H9 (cell line): ENCODE measurements around the gene NPAS3. TPM values are rescaled to one million over a fixed set of nuclear protein-coding genes. Genes with fewer than 3 reads are reported as not detected.

ENCODE experiments used
- DNase-seq: peaks from one replicate; pipeline ENCODE4 v3.0.0-alpha.2; 2017
- H2AFZ ChIP-seq: one replicate; pipeline ENCODE4 v1.6.1; 2013; ENCODE audit warnings: mild to moderate bottlenecking, low read length, control low read depth, moderate library complexity
- H2AK5ac ChIP-seq: 2 replicates; pipeline ENCODE4 v1.6.1; 2013; ENCODE audit warnings: low read length, control low read depth, mixed read lengths; ENCODE audit not compliant: insufficient read length
- H2BK120ac ChIP-seq: one replicate; pipeline ENCODE4 v1.6.1; 2013; ENCODE audit warnings: low read depth, mild to moderate bottlenecking, low read length, control low read depth, inconsistent platforms; ENCODE audit not compliant: poor library complexity, severe bottlenecking
- H2BK12ac ChIP-seq: 2 replicates; pipeline ENCODE4 v1.6.1; 2013; ENCODE audit warnings: low read length, control low read depth, mixed read lengths, low read depth; ENCODE audit not compliant: insufficient read length
- H2BK15ac ChIP-seq: 2 replicates; pipeline ENCODE4 v1.6.1; 2013; ENCODE audit warnings: low read depth, low read length, control low read depth
- H2BK20ac ChIP-seq: one replicate; pipeline ENCODE4 v1.6.1; 2013; ENCODE audit warnings: low read depth, mild to moderate bottlenecking, low read length, control low read depth, inconsistent platforms; ENCODE audit not compliant: poor library complexity, severe bottlenecking
- H2BK5ac ChIP-seq: 2 replicates; pipeline ENCODE4 v1.6.1; 2013; ENCODE audit warnings: low read length, control low read depth, mixed read lengths; ENCODE audit not compliant: insufficient read length
- H3K14ac ChIP-seq: 2 replicates; pipeline ENCODE4 v1.6.1; 2013; ENCODE audit warnings: low read length, control low read depth; ENCODE audit not compliant: insufficient read depth
- H3K18ac ChIP-seq: 2 replicates; pipeline ENCODE4 v1.6.1; 2013; ENCODE audit warnings: low read depth, mild to moderate bottlenecking, mixed read lengths, low read length, control low read depth; ENCODE audit not compliant: insufficient read length
- H3K23ac ChIP-seq: 2 replicates; pipeline ENCODE4 v1.6.1; 2013; ENCODE audit warnings: low read length, control low read depth, mixed read lengths, low read depth; ENCODE audit not compliant: insufficient read length
- H3K23me2 ChIP-seq: 2 replicates; pipeline ENCODE4 v1.6.1; 2013; ENCODE audit warnings: low read depth, mild to moderate bottlenecking, mixed read lengths, low read length, control low read depth; ENCODE audit not compliant: insufficient read length, poor library complexity, severe bottlenecking
- H3K27ac ChIP-seq: 2 replicates; pipeline ENCODE4 v1.5.1; 2013; ENCODE audit warnings: low read length, control low read depth, mixed read lengths, low read depth; ENCODE audit not compliant: insufficient read length
- H3K27me3 ChIP-seq: 2 replicates; pipeline ENCODE4 v1.6.1; 2013; ENCODE audit warnings: low read length, control low read depth, inconsistent platforms; ENCODE audit not compliant: insufficient read depth
- H3K4ac ChIP-seq: 2 replicates; pipeline ENCODE4 v1.6.1; 2013; ENCODE audit warnings: low read depth, mild to moderate bottlenecking, control low read depth, inconsistent platforms, low read length, moderate library complexity
- H3K4me1 ChIP-seq: 2 replicates; pipeline ENCODE4 v1.6.1; 2013; ENCODE audit warnings: low read length, control low read depth, inconsistent platforms; ENCODE audit not compliant: insufficient read depth
- H3K4me2 ChIP-seq: 2 replicates; pipeline ENCODE4 v1.6.1; 2013; ENCODE audit warnings: low read length, control low read depth, mixed read lengths; ENCODE audit not compliant: insufficient read length, insufficient read depth
- H3K56ac ChIP-seq: 2 replicates; pipeline ENCODE4 v1.6.1; 2013; ENCODE audit warnings: low read depth, mild to moderate bottlenecking, mixed read lengths, low read length, control low read depth; ENCODE audit not compliant: insufficient read length
- H3K79me1 ChIP-seq: 2 replicates; pipeline ENCODE4 v1.6.1; 2013; ENCODE audit warnings: low read depth, mild to moderate bottlenecking, moderate library complexity, low read length, control low read depth, inconsistent platforms; ENCODE audit not compliant: insufficient read depth, poor library complexity, severe bottlenecking
- H3K79me2 ChIP-seq: 2 replicates; pipeline ENCODE4 v1.6.1; 2013; ENCODE audit warnings: low read length, control low read depth, inconsistent platforms; ENCODE audit not compliant: insufficient read depth
- H3K9ac ChIP-seq: 2 replicates; pipeline ENCODE4 v1.6.1; 2013; ENCODE audit warnings: low read length, control low read depth, mixed read lengths; ENCODE audit not compliant: insufficient read length; ENCODE audit errors: extremely low read depth
- H3K9me3 ChIP-seq: one replicate; pipeline ENCODE4 v1.6.1; 2013; ENCODE audit warnings: low read depth, low read length, inconsistent platforms; ENCODE audit not compliant: control insufficient read depth
- H3T11ph ChIP-seq: one replicate; pipeline ENCODE4 v1.6.1; 2013; ENCODE audit warnings: mild to moderate bottlenecking, low read length, control low read depth, inconsistent platforms
- H4K20me1 ChIP-seq: one replicate; pipeline ENCODE4 v1.6.1; 2013; ENCODE audit not compliant: control insufficient read depth, insufficient read length, insufficient read depth
- H4K5ac ChIP-seq: 2 replicates; pipeline ENCODE4 v1.6.1; 2013; ENCODE audit warnings: low read depth, mild to moderate bottlenecking, mixed read lengths, low read length, control low read depth; ENCODE audit not compliant: insufficient read length
- H4K8ac ChIP-seq: replicated peaks from 2 replicates; pipeline ENCODE4 v1.6.1; 2013; ENCODE audit warnings: low read length, control low read depth, mixed read lengths, low read depth; ENCODE audit not compliant: insufficient read length
- H4K91ac ChIP-seq: 2 replicates; pipeline ENCODE4 v1.6.1; 2013; ENCODE audit warnings: low read depth, mild to moderate bottlenecking, moderate library complexity, mixed read lengths, low read length, control low read depth; ENCODE audit not compliant: insufficient read length
- H3K27ac Mint-ChIP-seq, 3 experiments: 2 replicates in 2 of 3; 3 replicates in 1 of 3; pipeline ENCODE4 v1.8.0; 2020 to 2021; ENCODE audit warnings: mixed read lengths in 3 of 3, mild to moderate bottlenecking in 1 of 3, moderate library complexity in 1 of 3
- H3K27me3 Mint-ChIP-seq: 2 replicates; pipeline ENCODE4 v1.8.0; 2021; ENCODE audit warnings: low read depth, mild to moderate bottlenecking, moderate library complexity, mixed read lengths
- H3K36me3 Mint-ChIP-seq, 3 experiments: 2 replicates in 2 of 3; 3 replicates in 1 of 3; pipeline ENCODE4 v1.8.0; 2020 to 2021; ENCODE audit warnings: low read depth in 3 of 3, mixed read lengths in 3 of 3; ENCODE audit not compliant: insufficient read depth in 1 of 3
- H3K4me1 Mint-ChIP-seq, 2 experiments: 2 replicates each; pipeline ENCODE4 v1.8.0; 2020; ENCODE audit warnings: mixed read lengths in 2 of 2
- H3K4me3 Mint-ChIP-seq, 2 experiments: 2 replicates in 1 of 2; 3 replicates in 1 of 2; pipeline ENCODE4 v1.8.0; 2020 to 2021; ENCODE audit warnings: mild to moderate bottlenecking in 2 of 2, mixed read lengths in 2 of 2, moderate library complexity in 1 of 2
- H3K9me3 Mint-ChIP-seq, 2 experiments: 2 replicates in 1 of 2; 3 replicates in 1 of 2; pipeline ENCODE4 v1.8.0; 2020; ENCODE audit warnings: mild to moderate bottlenecking in 2 of 2, mixed read lengths in 2 of 2, moderate library complexity in 1 of 2
- WGBS: extraction: QIAGEN DNeasy Blood & Tissue Kit; methylation state at CpG from one replicate; pipeline ENCODE4 v1.1.7; 2013; ENCODE audit warnings: missing lambda C conversion rate, low lambda C conversion rate, mixed read lengths; ENCODE audit not compliant: insufficient read length; ENCODE audit errors: extremely low coverage; 5-methylcytosine and 5-hydroxymethylcytosine counted together
- total RNA-seq: library from RNA; stranded (reverse); gene quantifications from 2 replicates; pipeline ENCODE4 v1.2.1, GENCODE V29; 2021
- TF ChIP-seq, protein P1 (sequence below): fragments of 200-600 bp; sonication (generic); conservative IDR thresholded peaks from 3 replicates; pipeline ENCODE4 v1.8.0; 2021; ENCODE audit warnings: antibody characterized with exemption, mild to moderate bottlenecking

The NPAS3 gene
- total RNA-seq, 1 experiment from 2014 or later, result 0.17 TPM

DNA sequence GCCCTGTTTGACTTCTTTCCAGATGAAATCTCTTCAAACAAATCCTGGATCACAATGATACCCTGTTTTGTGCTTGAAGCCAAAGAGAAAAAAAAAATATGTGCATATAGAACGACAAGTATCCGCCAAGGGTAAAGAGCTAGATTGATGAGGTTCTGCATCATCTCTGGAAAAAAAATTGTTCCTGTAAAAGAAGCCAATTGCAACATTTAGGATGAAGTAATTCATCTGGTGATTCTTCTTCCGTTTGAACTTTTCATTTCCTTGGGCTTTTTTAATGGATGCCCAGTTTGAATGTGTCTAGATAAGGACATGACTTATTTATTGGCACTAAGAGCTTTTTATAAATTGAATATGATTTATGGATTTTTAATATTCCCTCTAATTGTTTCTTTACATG, 38.1 kb upstream of the NPAS3 start:
- TF ChIP-seq, protein P1, sequence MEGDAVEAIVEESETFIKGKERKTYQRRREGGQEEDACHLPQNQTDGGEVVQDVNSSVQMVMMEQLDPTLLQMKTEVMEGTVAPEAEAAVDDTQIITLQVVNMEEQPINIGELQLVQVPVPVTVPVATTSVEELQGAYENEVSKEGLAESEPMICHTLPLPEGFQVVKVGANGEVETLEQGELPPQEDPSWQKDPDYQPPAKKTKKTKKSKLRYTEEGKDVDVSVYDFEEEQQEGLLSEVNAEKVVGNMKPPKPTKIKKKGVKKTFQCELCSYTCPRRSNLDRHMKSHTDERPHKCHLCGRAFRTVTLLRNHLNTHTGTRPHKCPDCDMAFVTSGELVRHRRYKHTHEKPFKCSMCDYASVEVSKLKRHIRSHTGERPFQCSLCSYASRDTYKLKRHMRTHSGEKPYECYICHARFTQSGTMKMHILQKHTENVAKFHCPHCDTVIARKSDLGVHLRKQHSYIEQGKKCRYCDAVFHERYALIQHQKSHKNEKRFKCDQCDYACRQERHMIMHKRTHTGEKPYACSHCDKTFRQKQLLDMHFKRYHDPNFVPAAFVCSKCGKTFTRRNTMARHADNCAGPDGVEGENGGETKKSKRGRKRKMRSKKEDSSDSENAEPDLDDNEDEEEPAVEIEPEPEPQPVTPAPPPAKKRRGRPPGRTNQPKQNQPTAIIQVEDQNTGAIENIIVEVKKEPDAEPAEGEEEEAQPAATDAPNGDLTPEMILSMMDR, result no peak
- Histone ChIP-seq H3K23ac (no peak overlapping the region), H4K20me1 (no peaks in the 10 kb centered on the region), H3T11ph (no peak overlapping the region), H3K18ac (no peak overlapping the region), H3K23me2 (no peaks in the 10 kb centered on the region), H2AK5ac (no peak overlapping the region), H3K14ac (no peak overlapping the region), H3K9me3 (no peaks in the 10 kb centered on the region), H3K79me2 (no peaks in the 10 kb centered on the region), H3K4me1 (no peaks in the 10 kb centered on the region), H2AFZ (no peak overlapping the region), H3K4me2 (no peak overlapping the region), H2BK12ac (no peak overlapping the region), H3K56ac (no peak overlapping the region), H3K4ac (no peak overlapping the region), H2BK120ac (no peak overlapping the region), H3K27me3 (no peaks in the 10 kb centered on the region), H3K9ac (no peak overlapping the region), H3K79me1 (no peaks in the 10 kb centered on the region), H4K5ac (no peak overlapping the region), H2BK15ac (no peak overlapping the region), H2BK20ac (no peak overlapping the region), H2BK5ac (no peak overlapping the region), H4K8ac (no peak overlapping the region), H4K91ac (no peak overlapping the region), H3K27ac (no peak overlapping the region)
- DNase-seq, result no peak
- Mint-ChIP-seq H3K36me3 (no peaks in the 10 kb centered on the region), H3K27me3 (no peaks in the 10 kb centered on the region), H3K4me1 (peaks cover 3 to 5% of the 10 kb centered on the region in 2 experiments; a peak in 2 of 4 replicates), H3K4me3 (no peak overlapping the region), H3K9me3 (no peaks in the 10 kb centered on the region), H3K27ac (no peak overlapping the region)
- WGBS, result no CpG with 5 or more reads among the region's 3 CpGs
